ENCODE results near the gene MAPKAPK2.

Gene MAPKAPK2

GRCh38 chr1:206646504-206646903, 38.2 kb upstream of the MAPKAPK2 start:
- DNase-seq (ENCODE audit: insufficient read length, low spot score) (no peak), FAIRE-seq (no peak)
- TF ChIP-seq CTCF (IDR thresholded peaks at IDR 0.05; ENCODE audit: insufficient read depth, missing control alignments), result no peak

- no peak for FAIRE-seq
- DNase-seq (ENCODE audit: insufficient read length, low spot score), result no peak
- TF ChIP-seq CTCF (IDR thresholded peaks at IDR 0.05; ENCODE audit: insufficient read depth, missing control alignments), result no peak
These were observed 37.5 kb upstream of the MAPKAPK2 start for GRCh38 chr1:206647224-206647623.

GRCh38 chr1:206649261-206649921, 35.3 kb upstream of the MAPKAPK2 start:
- no peak for DNase-seq (ENCODE audit: insufficient read length, low spot score)
- no peak for FAIRE-seq
- no peak for TF ChIP-seq CTCF (IDR thresholded peaks at IDR 0.05; ENCODE audit: insufficient read depth, missing control alignments)

GRCh38 chr1:206651014-206651413, 33.7 kb upstream of the MAPKAPK2 start:
- FAIRE-seq, result no peak
- TF ChIP-seq CTCF (IDR thresholded peaks at IDR 0.05; ENCODE audit: insufficient read depth, missing control alignments), result no peak
- DNase-seq (ENCODE audit: insufficient read length, low spot score), result no peak

- FAIRE-seq (no peak), DNase-seq (ENCODE audit: insufficient read length, low spot score) (no peak)
- no peak for TF ChIP-seq CTCF (IDR thresholded peaks at IDR 0.05; ENCODE audit: insufficient read depth, missing control alignments)
These were observed 32.5 kb upstream of the MAPKAPK2 start for GRCh38 chr1:206651958-206652890.

- no peak for TF ChIP-seq CTCF (IDR thresholded peaks at IDR 0.05; ENCODE audit: insufficient read depth, missing control alignments)
- DNase-seq (ENCODE audit: insufficient read length, low spot score), result no peak
- no peak for FAIRE-seq
These were observed 30.8 kb upstream of the MAPKAPK2 start for GRCh38 chr1:206653715-206654459.

All from D721Med (cell line).